ENCODE data around the gene LINGO3. TPM values are rescaled to one million over a fixed set of nuclear protein-coding genes. Genes with fewer than 3 reads are reported as not detected.

The LINGO3 gene
- total and polyA plus RNA-seq, 2 of the 8 experiments (the other 6 are each of a cell fraction or from before 2014, with no cell fraction given): 0.59 TPM; not detected in 1

- TF ChIP-seq USF2 (IDR thresholded peaks at IDR 0.05; ENCODE audit: low read length): no peak
- peak; percentile 96 for TF ChIP-seq POLR2AphosphoS5 (IDR thresholded peaks at IDR 0.05; ENCODE audit: low read depth, low read length)
- peak; percentile 98 for TF ChIP-seq TBP (IDR thresholded peaks at IDR 0.05; ENCODE audit: low read depth, low read length)
- no peak for TF ChIP-seq MAFK (IDR thresholded peaks at IDR 0.05; ENCODE audit: low read depth, low read length)
- no peak for TF ChIP-seq KDM1A (IDR thresholded peaks at IDR 0.05; ENCODE audit: borderline replicate concordance, low read length)
- no peak for TF ChIP-seq SUZ12 (IDR thresholded peaks at IDR 0.05; ENCODE audit: low read length)
- TF ChIP-seq EZH2 (IDR thresholded peaks at IDR 0.05; ENCODE audit: low read depth, low read length, severe bottlenecking): no peak
- peak; percentile 99 for TF ChIP-seq POLR2A (IDR thresholded peaks at IDR 0.05; ENCODE audit: control extremely low read depth in 1 of 2, low read depth in 2 of 2, low read length in 2 of 2)
- peak; percentile 57; the same call in 1 of the 2 replicates for TF ChIP-seq RBBP5 (IDR thresholded peaks at IDR 0.05; ENCODE audit: borderline replicate concordance, low read depth, low read length)
- TF ChIP-seq SIN3A (conservative IDR thresholded peaks at IDR 0.05 in 1 of 2, IDR thresholded peaks at IDR 0.05 in 1 of 2; ENCODE audit: low read depth in 1 of 2, low read length in 2 of 2): peak; percentile 63 to 74; a peak in 1 of 4 replicates
- no peak for TF ChIP-seq EP300 (IDR thresholded peaks at IDR 0.05; ENCODE audit: borderline replicate concordance in 1 of 2, low read depth in 2 of 2, low read length in 2 of 2)
- TF ChIP-seq CHD1 (IDR thresholded peaks at IDR 0.05; ENCODE audit: low read depth, low read length): peak; percentile 31; the same call in 1 of the 2 replicates
- TF ChIP-seq YY1 (IDR thresholded peaks at IDR 0.05; ENCODE audit: low read depth, low read length): peak; percentile 98
- TF ChIP-seq CEBPB (IDR thresholded peaks at IDR 0.05; ENCODE audit: low read depth, low read length): no peak
- TF ChIP-seq BACH1 (IDR thresholded peaks at IDR 0.05; ENCODE audit: low read length): no peak
- TF ChIP-seq SIRT6 (IDR thresholded peaks at IDR 0.05; ENCODE audit: low read length): no peak
- TF ChIP-seq BRCA1 (IDR thresholded peaks at IDR 0.05; ENCODE audit: low read depth, low read length): no peak
- TF ChIP-seq CTBP2 (IDR thresholded peaks at IDR 0.05; ENCODE audit: borderline replicate concordance, insufficient read depth, insufficient read length, low read length): no peak
- TF ChIP-seq ZNF274 (IDR thresholded peaks at IDR 0.05; ENCODE audit: borderline replicate concordance, extremely low read depth, low read length): no peak
- TF ChIP-seq KDM5A (IDR thresholded peaks at IDR 0.05; ENCODE audit: low read length): no peak
- TF ChIP-seq TEAD4 (IDR thresholded peaks at IDR 0.05; ENCODE audit: low read depth, low read length): no peak
- TF ChIP-seq RFX5 (IDR thresholded peaks at IDR 0.05; ENCODE audit: borderline replicate concordance, low read depth, low read length): no peak
- TF ChIP-seq CBX8 (IDR thresholded peaks at IDR 0.05; ENCODE audit: borderline replicate concordance, low read depth, low read length): no peak
These were observed 38.5 kb downstream of the LINGO3 start (continued) for GRCh38 chr19:2269244-2270156.
